CD14-positive monocyte (primary cell): ENCODE results near the gene ZNF708. TPM values are rescaled to one million over a fixed set of nuclear protein-coding genes. Genes with fewer than 3 reads are reported as not detected.

Experiments used
- DNase-seq, 3 donors: peaks; one replicate each; pipeline ENCODE4 v3.0.0-alpha.2; 2011 to 2022
- H2AFZ ChIP-seq: 2 replicates; pipeline ENCODE4 v1.6.0; 2012; ENCODE audit warnings: mild to moderate bottlenecking, low read depth, low read length, inconsistent platforms; ENCODE audit not compliant: insufficient read depth, poor library complexity, severe bottlenecking
- H3K27ac ChIP-seq, 2 donors: 1 replicate in 1 of 2; 2 replicates in 1 of 2; pipeline ENCODE4 v1.5.1; 2012 to 2013; ENCODE audit warnings: low read length in 2 of 2, control low read depth in 1 of 2, inconsistent platforms in 1 of 2, low read depth in 1 of 2, mild to moderate bottlenecking in 1 of 2
- H3K27me3 ChIP-seq, 2 donors: one replicate each; pipeline versions ENCODE4 v1.6.0 to v1.6.1; 2011 to 2013; ENCODE audit warnings: low read length in 2 of 2; ENCODE audit not compliant: control insufficient read depth in 2 of 2, insufficient read depth in 2 of 2
- H3K36me3 ChIP-seq, 2 donors: replicated peaks in 1 of 2; 1 replicate in 1 of 2; 2 replicates in 1 of 2; pipeline versions ENCODE4 v1.5.1 to v1.6.1; 2012 to 2013; ENCODE audit warnings: low read length in 2 of 2, control low read depth in 1 of 2, inconsistent platforms in 1 of 2, mild to moderate bottlenecking in 1 of 2; ENCODE audit not compliant: insufficient read depth in 2 of 2, control insufficient read depth in 1 of 2
- H3K4me1 ChIP-seq, 2 donors: 1 replicate in 1 of 2; 2 replicates in 1 of 2; pipeline versions ENCODE4 v1.5.1 to v1.6.1; 2012 to 2013; ENCODE audit warnings: low read length in 2 of 2, control low read depth in 1 of 2, inconsistent platforms in 1 of 2, mild to moderate bottlenecking in 1 of 2, moderate library complexity in 1 of 2; ENCODE audit not compliant: insufficient read depth in 2 of 2, control insufficient read depth in 1 of 2
- H3K4me2 ChIP-seq: replicated peaks from 2 replicates; pipeline ENCODE3; 2012; ENCODE audit warnings: low read length, moderate library complexity, mild to moderate bottlenecking; ENCODE audit not compliant: poor library complexity, severe bottlenecking; ENCODE audit errors: extremely low read depth
- H3K4me3 ChIP-seq, 3 experiments: fragments of 200-600 bp in 1 of 3; sonication (generic) in 1 of 3; replicated peaks in 1 of 3; 1 replicate in 2 of 3; 2 replicates in 1 of 3; pipeline ENCODE4 v1.5.1; 2011 to 2013; ENCODE audit warnings: low read length in 3 of 3, mild to moderate bottlenecking in 3 of 3, control low read depth in 2 of 3, low read depth in 2 of 3, inconsistent platforms in 1 of 3, moderate library complexity in 1 of 3
- H3K79me2 ChIP-seq: 2 replicates; pipeline ENCODE4 v1.6.0; 2012; ENCODE audit warnings: mild to moderate bottlenecking, control low read depth, inconsistent platforms, low read length, moderate library complexity; ENCODE audit not compliant: insufficient read depth
- H3K9ac ChIP-seq: 2 replicates; pipeline ENCODE4 v1.6.0; 2017; ENCODE audit warnings: low read length, mild to moderate bottlenecking; ENCODE audit not compliant: insufficient read depth, poor library complexity, severe bottlenecking
- H3K9me3 ChIP-seq, 2 donors: replicated peaks in 1 of 2; 1 replicate in 1 of 2; 2 replicates in 1 of 2; pipeline versions ENCODE4 v1.5.1 to v1.6.1; 2012 to 2013; ENCODE audit warnings: low read length in 2 of 2, control low read depth in 1 of 2; ENCODE audit not compliant: control insufficient read depth in 1 of 2, insufficient read depth in 1 of 2
- H4K20me1 ChIP-seq: 2 replicates; pipeline ENCODE4 v1.6.0; 2012; ENCODE audit warnings: mild to moderate bottlenecking, low read length, control low read depth, moderate library complexity; ENCODE audit not compliant: insufficient read depth
- H3K27ac Mint-ChIP-seq, 7 donors: one replicate each; pipeline ENCODE4 v1.8.0; 2020; ENCODE audit warnings: mild to moderate bottlenecking in 7 of 7, mixed read lengths in 7 of 7, moderate library complexity in 6 of 7, inconsistent platforms in 2 of 7
- H3K27me3 Mint-ChIP-seq, 3 donors: one replicate each; pipeline ENCODE4 v1.8.0; 2021 to 2022; ENCODE audit warnings: low read depth in 3 of 3, mild to moderate bottlenecking in 3 of 3, mixed read lengths in 3 of 3, moderate library complexity in 3 of 3, inconsistent platforms in 1 of 3
- H3K36me3 Mint-ChIP-seq, 2 donors: one replicate each; pipeline ENCODE4 v1.8.0; 2020; ENCODE audit warnings: mixed read lengths in 2 of 2, inconsistent platforms in 1 of 2, mild to moderate bottlenecking in 1 of 2
- H3K4me1 Mint-ChIP-seq: one replicate; pipeline ENCODE4 v1.8.0; 2020; ENCODE audit warnings: mild to moderate bottlenecking, mixed read lengths
- H3K4me3 Mint-ChIP-seq, 2 donors: one replicate each; pipeline ENCODE4 v1.8.0; 2020; ENCODE audit warnings: mild to moderate bottlenecking in 2 of 2, mixed read lengths in 2 of 2, moderate library complexity in 1 of 2
- H3K9me3 Mint-ChIP-seq, 7 donors: one replicate each; pipeline ENCODE4 v1.8.0; 2020 to 2022; ENCODE audit warnings: mixed read lengths in 7 of 7, mild to moderate bottlenecking in 6 of 7, moderate library complexity in 6 of 7, inconsistent platforms in 2 of 7
- WGBS: methylation state at CpG from one replicate; pipeline ENCODE4 v1.1.5; 2013; ENCODE audit warnings: missing lambda C conversion rate; ENCODE audit not compliant: insufficient coverage; 5-methylcytosine and 5-hydroxymethylcytosine counted together
- intact Hi-C, 2 donors: fragments of 100-400 bp; cut with micrococcal nuclease; formaldehyde crosslinking; loops; one replicate each; pipeline versions ENCODE4 v1.15.0 to v1.15.1; 2023
- polyA minus RNA-seq: library from RNA; depleted of rRNA, polyadenylated mRNA; stranded (reverse); fragments of >200 nt; gene quantifications from 2 replicates; pipeline ENCODE4 v1.2.3, GENCODE V29; 2012
- polyA plus RNA-seq, 3 donors: library from polyadenylated mRNA; depleted of rRNA in 1 of 3; unstranded in 2 of 3; stranded (reverse) in 1 of 3; fragments of 300-500 nt in 2 of 3; fragments of >200 nt in 1 of 3; fragmentation: Illumina TruSeq in 2 of 3; gene quantifications; 1 replicate in 2 of 3; 2 replicates in 1 of 3; pipeline ENCODE4 v1.2.3, GENCODE V29; 2012 to 2021
- total RNA-seq, 12 experiments: library from RNA in 1 of 12; stranded (reverse) in 1 of 12; fragments of 120-200 nt in 1 of 12; gene quantifications; one replicate each; pipeline ENCODE4 v1.2.4 and lab custom pipeline; 2013 to 2026; ENCODE audit warnings: mixed read lengths in 6 of 12, inconsistent platforms in 1 of 12
- TF ChIP-seq, protein P1 (sequence below): fragments of 200-600 bp; IDR thresholded peaks from one replicate; pipeline ENCODE4 v1.8.0; 2022; ENCODE audit warnings: antibody characterized with exemption, mild to moderate bottlenecking

The ZNF708 gene
- 7.9 TPM for total RNA-seq (2013)
- 1 to 10 TPM; 2.2 to 5.7 (median 2.3) TPM for polyA plus RNA-seq
- polyA minus RNA-seq = 7.3 and 7.9 TPM in 2 replicates
- 6.7 to 26.5 (median 19.1) reads per million in 11 experiments for total RNA-seq (lab: John Stamatoyannopoulos, UW)

DNA sequence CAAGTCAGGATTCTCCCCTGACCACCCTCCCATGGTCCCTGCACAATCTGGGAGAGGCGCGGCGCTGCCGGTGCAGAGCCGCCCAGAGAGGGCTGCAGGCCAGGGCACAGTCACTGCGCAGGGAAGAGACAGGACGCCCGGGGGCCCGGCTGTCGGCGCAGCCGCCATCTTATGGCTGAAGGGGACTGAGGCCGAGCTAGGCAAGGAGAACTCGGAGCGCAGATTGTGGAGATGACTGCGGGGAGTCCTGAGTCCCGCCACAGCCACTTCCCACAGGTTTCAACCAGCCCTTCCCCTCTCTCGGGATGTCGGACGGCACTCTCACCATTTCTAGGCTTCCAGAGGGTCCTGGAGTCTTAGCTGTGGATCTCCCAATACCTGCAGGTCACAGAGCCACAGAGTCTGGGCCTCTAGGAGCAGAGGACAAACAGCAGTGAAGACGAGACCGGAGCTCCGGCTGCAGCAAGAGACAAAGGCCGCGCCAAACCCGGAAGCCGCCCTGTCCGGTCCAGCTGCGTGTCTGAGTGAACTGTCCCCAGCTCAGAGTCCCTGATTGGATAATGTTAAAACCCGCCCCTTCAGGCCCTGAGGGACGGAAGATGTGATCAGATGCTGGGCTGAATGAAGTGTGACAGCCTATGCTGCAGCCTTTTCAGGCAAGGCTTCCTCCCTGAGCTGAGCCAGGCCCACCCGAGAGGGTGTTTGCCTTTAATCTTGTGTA is at the start of gene ZNF708:
TSS of gene ZNF708 (minus strand) at position 526 of the 721 bp plus-strand sequence. CDS start at position 328, 198 bp downstream.
- peak; percentile 80 to 88 (median 85) for DNase-seq
- 0% methylated on average over 25 of the region's 32 CpGs for WGBS
- peaks cover 4 to 19% of the 10 kb centered on the region in 2 donors for H3K36me3 ChIP-seq
- H3K4me1 Mint-ChIP-seq = peaks cover 19% of the 10 kb centered on the region
- peaks cover 33 to 44% of the 10 kb centered on the region in 2 donors for H3K9me3 ChIP-seq
- H3K79me2 ChIP-seq = peaks cover 49% of the 10 kb centered on the region
- intact Hi-C loops = no loop called here
- H3K4me1 ChIP-seq = peaks cover 13 to 15% of the 10 kb centered on the region in 2 donors
- H3K4me2 ChIP-seq = peak within 1 kb of the TSS; percentile 66
- H3K27ac ChIP-seq = peak within 1 kb of the TSS; percentile 96 to 98
- peaks cover 17 to 70% (median 58%) of the 10 kb centered on the region in 7 donors for H3K9me3 Mint-ChIP-seq
- peak within 1 kb of the TSS; percentile 97 to 100 (median 99) for H3K27ac Mint-ChIP-seq
- H3K4me3 Mint-ChIP-seq = peak within 1 kb of the TSS; percentile 99 to 100
- H3K4me3 ChIP-seq = peak within 1 kb of the TSS; percentile 59 to 83 (median 63)
- TF ChIP-seq, protein P1, sequence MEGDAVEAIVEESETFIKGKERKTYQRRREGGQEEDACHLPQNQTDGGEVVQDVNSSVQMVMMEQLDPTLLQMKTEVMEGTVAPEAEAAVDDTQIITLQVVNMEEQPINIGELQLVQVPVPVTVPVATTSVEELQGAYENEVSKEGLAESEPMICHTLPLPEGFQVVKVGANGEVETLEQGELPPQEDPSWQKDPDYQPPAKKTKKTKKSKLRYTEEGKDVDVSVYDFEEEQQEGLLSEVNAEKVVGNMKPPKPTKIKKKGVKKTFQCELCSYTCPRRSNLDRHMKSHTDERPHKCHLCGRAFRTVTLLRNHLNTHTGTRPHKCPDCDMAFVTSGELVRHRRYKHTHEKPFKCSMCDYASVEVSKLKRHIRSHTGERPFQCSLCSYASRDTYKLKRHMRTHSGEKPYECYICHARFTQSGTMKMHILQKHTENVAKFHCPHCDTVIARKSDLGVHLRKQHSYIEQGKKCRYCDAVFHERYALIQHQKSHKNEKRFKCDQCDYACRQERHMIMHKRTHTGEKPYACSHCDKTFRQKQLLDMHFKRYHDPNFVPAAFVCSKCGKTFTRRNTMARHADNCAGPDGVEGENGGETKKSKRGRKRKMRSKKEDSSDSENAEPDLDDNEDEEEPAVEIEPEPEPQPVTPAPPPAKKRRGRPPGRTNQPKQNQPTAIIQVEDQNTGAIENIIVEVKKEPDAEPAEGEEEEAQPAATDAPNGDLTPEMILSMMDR = no peak
- H2AFZ ChIP-seq = peak within 1 kb of the TSS; percentile 85
- H4K20me1 ChIP-seq = no peaks in the 10 kb centered on the region
- peaks cover 25 to 34% of the 10 kb centered on the region in 2 donors for H3K36me3 Mint-ChIP-seq
- H3K27me3 ChIP-seq = no peaks in the 10 kb centered on the region
- no peaks in the 10 kb centered on the region for H3K27me3 Mint-ChIP-seq
- peak within 1 kb of the TSS; percentile 92 for H3K9ac ChIP-seq

DNA sequence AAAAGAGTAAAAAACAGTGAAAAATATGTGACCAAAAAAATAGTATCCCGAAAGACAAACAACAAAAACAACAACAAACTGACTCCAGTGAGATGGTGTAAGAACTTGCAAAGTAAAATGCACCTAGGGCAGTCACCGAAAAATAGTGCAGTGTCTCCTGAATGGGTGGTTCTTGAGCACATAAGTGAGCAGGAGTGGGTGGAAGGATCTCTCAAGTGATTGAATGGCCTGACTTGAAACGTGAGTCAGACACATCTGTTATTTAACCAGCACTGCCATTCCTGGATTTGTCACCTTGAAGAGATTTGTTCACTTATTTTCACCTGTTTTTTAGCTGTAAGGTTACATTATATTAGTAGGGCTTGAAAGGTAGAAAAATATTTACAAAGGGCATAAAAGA is 33.1 kb upstream of the ZNF708 start:
- Histone ChIP-seq H4K20me1 (no peaks in the 10 kb centered on the region), H3K4me3 (no peak overlapping the region), H2AFZ (no peak overlapping the region), H3K9ac (no peak overlapping the region), H3K27ac (no peak overlapping the region), H3K79me2 (peaks cover 24% of the 10 kb centered on the region), H3K4me2 (no peak overlapping the region), H3K4me1 (peaks cover 7 to 8% of the 10 kb centered on the region in 2 donors), H3K36me3 (peaks cover 27 to 70% of the 10 kb centered on the region in 2 donors), H3K27me3 (no peaks in the 10 kb centered on the region), H3K9me3 (peaks cover 44 to 50% of the 10 kb centered on the region in 2 donors)
- peaks cover 22 to 76% (median 62%) of the 10 kb centered on the region in 7 donors for H3K9me3 Mint-ChIP-seq
- peaks cover 46 to 68% of the 10 kb centered on the region in 2 donors for H3K36me3 Mint-ChIP-seq
- TF ChIP-seq, protein P1 = no peak
- WGBS = no CpG with 5 or more reads among the region's 3 CpGs
- no peak overlapping the region for H3K27ac Mint-ChIP-seq
- intact Hi-C loops = no loop called here
- DNase-seq = no peak
- no peaks in the 10 kb centered on the region for H3K27me3 Mint-ChIP-seq
- no peak overlapping the region for H3K4me3 Mint-ChIP-seq
- H3K4me1 Mint-ChIP-seq = peaks cover 14% of the 10 kb centered on the region
